ENCODE measurements around the gene GRIK4. TPM values are rescaled to one million over a fixed set of nuclear protein-coding genes. Genes with fewer than 3 reads are reported as not detected.

Gene GRIK4
- total RNA-seq, 1 experiment from 2014 or later, result not detected

DNA sequence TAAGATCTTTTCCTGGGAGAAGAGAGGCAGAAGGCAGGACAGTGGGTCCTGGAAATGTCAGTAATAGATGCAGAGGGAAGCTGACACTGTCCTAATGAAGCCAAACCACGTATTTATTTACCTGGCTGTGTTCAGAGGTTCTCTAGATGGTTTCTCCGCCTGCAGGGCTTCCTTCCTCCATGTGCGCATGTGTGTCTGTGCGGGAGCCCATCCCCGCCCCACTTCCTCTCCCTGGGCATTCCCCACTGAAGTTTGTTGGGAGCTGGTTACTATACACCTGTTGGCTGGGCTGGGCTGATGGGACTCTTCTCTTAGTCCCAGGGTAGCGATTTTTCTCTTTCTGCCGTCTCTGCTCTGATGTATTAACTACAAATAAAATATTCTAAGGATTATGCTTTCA is 307.5 kb downstream of the GRIK4 start:
- Histone ChIP-seq H3K9me2 (replicated peaks; ENCODE audit: insufficient read depth, low read length) (no peaks in the 10 kb centered on the region), H3K27ac (ENCODE audit: low read length) (no peak overlapping the region), H3K4me1 (ENCODE audit: low read length) (no peaks in the 10 kb centered on the region), H3K9me3 (ENCODE audit: low read length) (no peaks in the 10 kb centered on the region), H3K4me2 (ENCODE audit: low read depth, low read length, poor library complexity, severe bottlenecking) (no peak overlapping the region), H3K36me3 (ENCODE audit: insufficient read depth, low read length) (no peaks in the 10 kb centered on the region), H3K27me3 (ENCODE audit: low read length) (no peaks in the 10 kb centered on the region), H4K20me1 (ENCODE audit: insufficient read depth, low read depth, low read length) (no peaks in the 10 kb centered on the region), H2AFZ (ENCODE audit: low read length) (no peak overlapping the region), H3K79me2 (ENCODE audit: low read length) (no peaks in the 10 kb centered on the region), H3K9ac (ENCODE audit: low read length) (no peak overlapping the region), H3K4me3 (ENCODE audit: low read length) (no peak overlapping the region)
- DNase-seq, result no peak

DNA sequence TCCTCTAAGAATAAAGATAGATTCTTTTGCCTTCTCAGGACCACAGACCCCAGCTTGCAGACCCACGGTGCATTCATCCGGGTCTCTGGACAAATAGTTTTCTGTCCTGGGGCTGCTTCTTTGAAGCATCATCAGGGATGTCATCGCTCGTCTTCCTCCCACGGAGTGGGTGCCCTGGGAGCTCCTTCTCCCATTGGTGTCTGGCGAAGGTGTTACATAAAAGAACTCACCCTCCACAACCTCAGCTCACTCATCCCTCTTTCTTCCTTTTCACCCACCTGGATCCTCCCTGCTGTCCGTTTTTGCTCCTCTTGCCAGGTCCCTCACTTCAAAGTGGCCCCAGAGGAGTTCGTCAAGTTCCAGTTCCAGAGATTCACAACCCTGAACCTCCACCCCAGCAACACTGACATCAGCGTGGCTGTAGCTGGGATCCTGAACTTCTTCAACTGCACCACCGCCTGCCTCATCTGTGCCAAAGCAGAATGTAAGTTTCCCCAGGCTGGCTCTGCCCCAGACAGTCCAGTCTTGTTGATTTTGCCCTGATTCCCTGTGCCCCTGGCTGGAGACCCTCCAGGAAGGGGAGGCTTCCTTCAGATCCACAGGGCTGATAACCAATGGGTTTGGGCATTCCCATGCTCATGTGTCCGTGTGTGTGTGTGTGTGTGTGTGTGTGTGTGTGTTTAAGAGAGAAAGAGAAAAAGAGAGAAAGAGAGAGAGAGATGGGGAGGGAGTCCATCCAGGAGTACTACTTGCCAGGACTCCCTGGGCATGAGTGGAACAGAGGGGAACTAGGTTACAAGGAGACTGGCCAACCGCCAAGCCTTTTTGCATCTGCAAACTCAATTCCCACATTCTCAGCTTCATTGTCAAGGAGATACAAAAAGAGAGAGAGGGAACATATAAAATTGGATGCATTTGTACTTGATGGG is 308.2 kb downstream of the GRIK4 start:
- Histone ChIP-seq H3K4me1 (ENCODE audit: low read length) (no peaks in the 10 kb centered on the region), H4K20me1 (ENCODE audit: insufficient read depth, low read depth, low read length) (no peaks in the 10 kb centered on the region), H3K9ac (ENCODE audit: low read length) (no peak overlapping the region), H3K9me2 (replicated peaks; ENCODE audit: insufficient read depth, low read length) (no peaks in the 10 kb centered on the region), H3K4me3 (ENCODE audit: low read length) (no peak overlapping the region), H3K27me3 (ENCODE audit: low read length) (no peaks in the 10 kb centered on the region), H3K79me2 (ENCODE audit: low read length) (no peaks in the 10 kb centered on the region), H3K36me3 (ENCODE audit: insufficient read depth, low read length) (no peaks in the 10 kb centered on the region), H3K27ac (ENCODE audit: low read length) (no peak overlapping the region), H2AFZ (ENCODE audit: low read length) (no peak overlapping the region), H3K4me2 (ENCODE audit: low read depth, low read length, poor library complexity, severe bottlenecking) (no peak overlapping the region), H3K9me3 (ENCODE audit: low read length) (no peaks in the 10 kb centered on the region)
- DNase-seq, result no peak

DNA sequence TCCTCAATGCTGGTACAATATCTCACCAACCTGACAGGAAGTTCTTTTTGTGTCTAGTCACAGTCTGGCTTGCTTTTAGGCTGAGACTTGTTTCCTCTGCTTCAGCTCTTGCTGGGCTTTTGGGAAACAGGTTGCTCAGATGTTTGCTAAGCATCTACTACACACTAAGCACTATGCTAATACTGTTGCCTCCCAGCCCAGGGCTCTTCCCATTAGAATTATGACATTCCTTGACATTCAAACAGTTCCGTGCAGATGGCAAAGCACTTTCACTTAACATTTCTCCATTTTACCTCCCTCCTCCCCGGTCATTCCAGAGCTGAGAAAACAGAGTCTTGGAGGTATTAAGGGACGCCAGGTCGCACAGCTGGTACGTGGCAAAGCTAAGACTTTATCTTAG is 311.6 kb downstream of the GRIK4 start:
- no peak overlapping the region for H3K27ac ChIP-seq (ENCODE audit: low read length)
- H3K36me3 ChIP-seq (ENCODE audit: insufficient read depth, low read length), result no peaks in the 10 kb centered on the region
- H2AFZ ChIP-seq (ENCODE audit: low read length), result no peak overlapping the region
- no peak overlapping the region for H3K4me3 ChIP-seq (ENCODE audit: low read length)
- H3K9ac ChIP-seq (ENCODE audit: low read length), result no peak overlapping the region
- no peaks in the 10 kb centered on the region for H3K27me3 ChIP-seq (ENCODE audit: low read length)
- no peaks in the 10 kb centered on the region for H3K9me2 ChIP-seq (replicated peaks; ENCODE audit: insufficient read depth, low read length)
- no peaks in the 10 kb centered on the region for H3K79me2 ChIP-seq (ENCODE audit: low read length)
- H3K9me3 ChIP-seq (ENCODE audit: low read length), result no peaks in the 10 kb centered on the region
- no peaks in the 10 kb centered on the region for H3K4me1 ChIP-seq (ENCODE audit: low read length)
- no peak overlapping the region for H3K4me2 ChIP-seq (ENCODE audit: low read depth, low read length, poor library complexity, severe bottlenecking)
- DNase-seq, result no peak
- no peaks in the 10 kb centered on the region for H4K20me1 ChIP-seq (ENCODE audit: insufficient read depth, low read depth, low read length)

DNA sequence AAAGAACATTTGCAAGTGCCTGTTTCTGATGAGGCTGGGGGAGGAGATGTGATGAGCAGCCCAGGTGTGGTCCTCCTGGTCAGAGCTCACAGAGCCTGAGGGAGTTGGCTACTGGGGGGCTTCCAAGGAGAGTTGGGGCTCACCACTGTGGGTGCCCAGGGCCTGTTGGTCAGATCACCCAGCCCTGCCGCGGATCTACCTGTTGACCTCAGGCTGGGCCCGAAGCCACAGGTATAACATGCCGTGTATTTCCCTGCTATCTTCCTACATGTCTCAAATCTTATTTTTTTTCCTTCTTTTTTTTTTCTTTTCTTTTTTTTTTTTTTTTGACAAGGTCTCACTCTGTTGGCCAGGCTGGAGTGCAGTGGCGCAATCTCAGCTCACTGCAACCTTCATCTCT is 312.7 kb downstream of the GRIK4 start:
- no peak overlapping the region for H3K4me3 ChIP-seq (ENCODE audit: low read length)
- no peak for DNase-seq
- H3K9ac ChIP-seq (ENCODE audit: low read length), result no peak overlapping the region
- no peaks in the 10 kb centered on the region for H3K4me1 ChIP-seq (ENCODE audit: low read length)
- no peak overlapping the region for H2AFZ ChIP-seq (ENCODE audit: low read length)
- H3K36me3 ChIP-seq (ENCODE audit: insufficient read depth, low read length), result no peaks in the 10 kb centered on the region
- H4K20me1 ChIP-seq (ENCODE audit: insufficient read depth, low read depth, low read length), result no peaks in the 10 kb centered on the region
- H3K9me3 ChIP-seq (ENCODE audit: low read length), result no peaks in the 10 kb centered on the region
- no peaks in the 10 kb centered on the region for H3K9me2 ChIP-seq (replicated peaks; ENCODE audit: insufficient read depth, low read length)
- H3K79me2 ChIP-seq (ENCODE audit: low read length), result no peaks in the 10 kb centered on the region
- H3K4me2 ChIP-seq (ENCODE audit: low read depth, low read length, poor library complexity, severe bottlenecking), result no peak overlapping the region
- H3K27me3 ChIP-seq (ENCODE audit: low read length), result no peaks in the 10 kb centered on the region
- H3K27ac ChIP-seq (ENCODE audit: low read length), result no peak overlapping the region

DNA sequence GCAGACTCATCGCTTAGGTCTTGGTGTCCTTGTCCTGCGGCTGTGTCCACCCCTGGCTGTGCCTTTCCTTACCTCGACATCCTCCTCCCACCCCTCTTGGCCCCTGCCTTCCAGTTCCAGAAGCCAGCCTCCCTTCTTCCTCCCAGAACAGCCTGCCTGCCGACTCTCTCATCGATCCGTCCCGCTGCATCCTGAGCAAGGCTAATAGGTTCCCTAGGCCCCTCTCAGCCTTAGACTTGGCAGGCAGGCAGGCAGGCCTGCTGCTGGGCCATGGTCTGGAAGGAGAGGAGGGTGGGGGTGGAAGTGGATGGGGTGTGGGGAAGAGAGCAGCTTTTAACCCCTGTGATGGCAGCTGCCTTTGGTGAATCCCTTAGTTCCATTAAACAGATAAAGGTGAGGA is 315.6 kb downstream of the GRIK4 start:
- H3K9me2 ChIP-seq (replicated peaks; ENCODE audit: insufficient read depth, low read length), result no peaks in the 10 kb centered on the region
- no peak overlapping the region for H2AFZ ChIP-seq (ENCODE audit: low read length)
- no peak overlapping the region for H3K4me3 ChIP-seq (ENCODE audit: low read length)
- H3K9me3 ChIP-seq (ENCODE audit: low read length), result no peaks in the 10 kb centered on the region
- no peaks in the 10 kb centered on the region for H3K4me1 ChIP-seq (ENCODE audit: low read length)
- no peak overlapping the region for H3K27ac ChIP-seq (ENCODE audit: low read length)
- H3K4me2 ChIP-seq (ENCODE audit: low read depth, low read length, poor library complexity, severe bottlenecking), result no peak overlapping the region
- H3K36me3 ChIP-seq (ENCODE audit: insufficient read depth, low read length), result no peaks in the 10 kb centered on the region
- H3K27me3 ChIP-seq (ENCODE audit: low read length), result no peaks in the 10 kb centered on the region
- no peaks in the 10 kb centered on the region for H4K20me1 ChIP-seq (ENCODE audit: insufficient read depth, low read depth, low read length)
- no peak for DNase-seq
- no peak overlapping the region for H3K9ac ChIP-seq (ENCODE audit: low read length)
- H3K79me2 ChIP-seq (ENCODE audit: low read length), result no peaks in the 10 kb centered on the region

DNA sequence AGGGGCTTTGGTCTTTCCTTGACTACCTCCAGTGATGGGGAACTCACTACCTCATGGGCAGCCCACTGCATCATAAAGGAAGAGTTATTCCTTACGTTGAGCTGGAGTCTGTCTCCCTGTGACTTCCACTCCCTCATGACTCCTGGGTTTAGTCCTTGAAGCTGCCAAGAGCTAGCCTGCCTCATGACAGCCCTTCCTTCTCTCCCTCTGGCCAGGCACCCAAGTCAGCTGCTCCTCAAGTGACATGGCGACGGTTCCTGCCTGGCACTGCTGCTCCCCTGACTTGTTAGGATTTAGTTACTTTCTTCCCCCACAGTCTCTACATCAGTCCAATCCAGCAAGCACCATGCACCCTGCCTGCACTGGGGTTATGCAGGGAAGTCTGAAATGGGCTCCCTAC is 316.3 kb downstream of the GRIK4 start:
- Histone ChIP-seq H3K4me2 (ENCODE audit: low read depth, low read length, poor library complexity, severe bottlenecking) (no peak overlapping the region), H3K79me2 (ENCODE audit: low read length) (no peaks in the 10 kb centered on the region), H3K36me3 (ENCODE audit: insufficient read depth, low read length) (no peaks in the 10 kb centered on the region), H4K20me1 (ENCODE audit: insufficient read depth, low read depth, low read length) (no peaks in the 10 kb centered on the region), H3K4me3 (ENCODE audit: low read length) (no peak overlapping the region), H2AFZ (ENCODE audit: low read length) (no peak overlapping the region), H3K9me3 (ENCODE audit: low read length) (no peaks in the 10 kb centered on the region), H3K27ac (ENCODE audit: low read length) (no peak overlapping the region), H3K9ac (ENCODE audit: low read length) (no peak overlapping the region), H3K4me1 (ENCODE audit: low read length) (no peaks in the 10 kb centered on the region), H3K9me2 (replicated peaks; ENCODE audit: insufficient read depth, low read length) (no peaks in the 10 kb centered on the region), H3K27me3 (ENCODE audit: low read length) (no peaks in the 10 kb centered on the region)
- DNase-seq, result no peak

DNA sequence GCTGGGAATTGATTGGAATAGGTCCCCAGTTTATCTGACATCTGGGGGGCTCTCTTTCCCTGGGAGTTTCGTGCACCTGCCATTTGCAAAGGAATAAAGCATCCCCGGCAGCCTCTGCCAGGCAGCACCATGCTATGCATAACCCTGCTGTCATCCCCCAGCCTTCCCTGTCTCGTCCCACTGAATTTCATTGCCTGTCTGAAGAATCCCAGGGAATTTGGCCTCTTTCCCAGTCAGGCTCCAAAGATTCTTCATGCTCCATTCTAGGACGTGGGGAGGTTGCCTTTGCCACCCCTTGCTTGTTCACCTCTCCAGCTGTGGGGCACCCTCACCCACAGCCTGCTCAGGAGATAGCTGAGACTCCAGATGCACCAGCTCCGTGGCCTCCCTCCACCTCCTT is 317.3 kb downstream of the GRIK4 start:
- no peaks in the 10 kb centered on the region for H3K4me1 ChIP-seq (ENCODE audit: low read length)
- H3K9ac ChIP-seq (ENCODE audit: low read length), result no peak overlapping the region
- no peaks in the 10 kb centered on the region for H3K36me3 ChIP-seq (ENCODE audit: insufficient read depth, low read length)
- H3K79me2 ChIP-seq (ENCODE audit: low read length), result no peaks in the 10 kb centered on the region
- H3K9me2 ChIP-seq (replicated peaks; ENCODE audit: insufficient read depth, low read length), result no peaks in the 10 kb centered on the region
- H3K9me3 ChIP-seq (ENCODE audit: low read length), result no peaks in the 10 kb centered on the region
- H3K4me2 ChIP-seq (ENCODE audit: low read depth, low read length, poor library complexity, severe bottlenecking), result no peak overlapping the region
- no peak overlapping the region for H3K4me3 ChIP-seq (ENCODE audit: low read length)
- no peak overlapping the region for H3K27ac ChIP-seq (ENCODE audit: low read length)
- no peaks in the 10 kb centered on the region for H3K27me3 ChIP-seq (ENCODE audit: low read length)
- no peak for DNase-seq
- no peak overlapping the region for H2AFZ ChIP-seq (ENCODE audit: low read length)
- H4K20me1 ChIP-seq (ENCODE audit: insufficient read depth, low read depth, low read length), result no peaks in the 10 kb centered on the region

DNA sequence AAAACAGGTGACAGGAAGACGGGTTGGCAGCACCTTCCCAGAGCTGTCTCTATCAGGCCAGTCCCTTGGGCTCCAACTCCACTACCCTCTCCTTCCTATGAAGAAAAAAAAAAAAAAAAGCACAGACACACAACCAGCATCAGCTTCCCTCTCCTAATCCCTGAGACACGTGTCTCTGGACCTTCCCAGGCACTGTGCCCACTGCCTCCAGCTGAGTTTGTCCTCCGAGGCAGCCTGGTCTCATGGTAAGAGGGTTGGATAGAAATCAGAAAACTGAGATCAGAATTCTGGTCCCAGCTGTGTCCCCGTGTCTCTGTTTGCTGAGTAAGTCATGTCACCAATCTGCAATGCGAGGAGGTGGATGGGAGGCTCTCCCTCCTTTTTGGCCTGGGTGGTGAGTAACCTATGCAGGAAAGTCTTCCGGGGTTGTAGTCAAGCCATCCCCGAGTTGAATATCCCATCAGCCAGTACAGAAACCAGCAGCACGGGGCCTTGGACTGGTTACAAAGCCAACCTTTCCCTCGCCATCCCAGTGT is 318.6 kb downstream of the GRIK4 start:
- no peaks in the 10 kb centered on the region for H3K36me3 ChIP-seq (ENCODE audit: insufficient read depth, low read length)
- DNase-seq, result no peak
- H3K27ac ChIP-seq (ENCODE audit: low read length), result no peak overlapping the region
- H3K4me2 ChIP-seq (ENCODE audit: low read depth, low read length, poor library complexity, severe bottlenecking), result no peak overlapping the region
- no peaks in the 10 kb centered on the region for H3K27me3 ChIP-seq (ENCODE audit: low read length)
- H3K9me2 ChIP-seq (replicated peaks; ENCODE audit: insufficient read depth, low read length), result no peaks in the 10 kb centered on the region
- no peak overlapping the region for H2AFZ ChIP-seq (ENCODE audit: low read length)
- H3K9ac ChIP-seq (ENCODE audit: low read length), result no peak overlapping the region
- H3K4me3 ChIP-seq (ENCODE audit: low read length), result no peak overlapping the region
- H3K9me3 ChIP-seq (ENCODE audit: low read length), result no peaks in the 10 kb centered on the region
- H4K20me1 ChIP-seq (ENCODE audit: insufficient read depth, low read depth, low read length), result no peaks in the 10 kb centered on the region
- H3K4me1 ChIP-seq (ENCODE audit: low read length), result no peaks in the 10 kb centered on the region
- H3K79me2 ChIP-seq (ENCODE audit: low read length), result no peaks in the 10 kb centered on the region

Data from Karpas-422 (cell line).